H1 (cell line): ENCODE measurements around the gene NDC80. TPM values are rescaled to one million over a fixed set of nuclear protein-coding genes. Genes with fewer than 3 reads are reported as not detected.

Source experiments
- CTCF ChIA-PET: fragments of 300-600 bp; sonication (Branson Sonifier 250); formaldehyde crosslinking; loops from one replicate; lab custom pipeline; 2021; ENCODE audit not compliant: partially characterized antibody; lab: Charles Lee
- POLR2A ChIA-PET: fragments of 300-600 bp; sonication (Branson Sonifier 250); formaldehyde crosslinking; loops from one replicate; lab custom pipeline; 2021; ENCODE audit warnings: inconsistent platforms; ENCODE audit not compliant: partially characterized antibody; lab: Charles Lee
- DNase-seq, 2 experiments: peaks; one replicate each; pipeline versions ENCODE4 v3.0.0 to v3.0.0-alpha.2; 2010 to 2022; ENCODE audit warnings: low spot score in 2 of 2, low read depth in 1 of 2, mixed read lengths in 1 of 2
- FAIRE-seq: peaks from 2 replicates; lab custom pipeline; 2011; peaks lifted over from hg19 to GRCh38; lab: Jason Lieb, UNC
- H2AFZ ChIP-seq: 2 replicates; pipeline ENCODE4 v1.8.1; 2012; ENCODE audit warnings: low read length, inconsistent platforms
- H2AK5ac ChIP-seq: 2 replicates; pipeline ENCODE4 v1.6.1; 2013; ENCODE audit warnings: low read depth, low read length
- H2BK120ac ChIP-seq: replicated peaks from 2 replicates; pipeline ENCODE3; 2013; ENCODE audit warnings: low read depth, low read length, inconsistent platforms
- H2BK12ac ChIP-seq: 2 replicates; pipeline ENCODE4 v1.6.1; 2013; ENCODE audit warnings: low read depth, low read length
- H2BK15ac ChIP-seq: 2 replicates; pipeline ENCODE4 v1.6.1; 2013; ENCODE audit warnings: low read length
- H2BK20ac ChIP-seq: 2 replicates; pipeline ENCODE4 v1.6.1; 2013; ENCODE audit warnings: low read length
- H2BK5ac ChIP-seq: 2 replicates; pipeline ENCODE4 v1.6.1; 2013; ENCODE audit warnings: low read depth, low read length
- H3K14ac ChIP-seq: 2 replicates; pipeline ENCODE4 v1.6.1; 2013; ENCODE audit warnings: inconsistent platforms; ENCODE audit not compliant: insufficient read length
- H3K18ac ChIP-seq: 2 replicates; pipeline ENCODE4 v1.6.1; 2013; ENCODE audit warnings: low read length; ENCODE audit errors: extremely low read depth
- H3K23ac ChIP-seq: 2 replicates; pipeline ENCODE4 v1.6.1; 2013; ENCODE audit warnings: inconsistent platforms; ENCODE audit not compliant: insufficient read length
- H3K23me2 ChIP-seq: 2 replicates; pipeline ENCODE4 v1.6.1; 2013; ENCODE audit warnings: low read depth, low read length
- H3K27ac ChIP-seq: 2 replicates; pipeline ENCODE4 v1.6.1; 2011; ENCODE audit warnings: low read depth, low read length, inconsistent platforms
- H3K27me3 ChIP-seq, 4 experiments: replicated peaks in 1 of 4; 1 replicate in 1 of 4; 2 replicates in 3 of 4; pipeline versions ENCODE4 v1.6.1 to v1.8.1; 2011 to 2013; ENCODE audit warnings: low read length in 3 of 4, mild to moderate bottlenecking in 3 of 4, inconsistent platforms in 2 of 4, mixed read lengths in 2 of 4, moderate library complexity in 1 of 4; ENCODE audit not compliant: control insufficient read depth in 3 of 4, insufficient read depth in 3 of 4; ENCODE audit errors: extremely low read depth in 1 of 4
- H3K36me3 ChIP-seq, 4 experiments: 2 replicates each; pipeline versions ENCODE4 v1.6.1 to v1.8.1; 2011 to 2013; ENCODE audit warnings: mild to moderate bottlenecking in 4 of 4, low read length in 3 of 4, moderate library complexity in 2 of 4, control low read depth in 1 of 4, inconsistent platforms in 1 of 4; ENCODE audit not compliant: insufficient read depth in 4 of 4, control insufficient read depth in 2 of 4
- H3K4ac ChIP-seq: replicated peaks from 2 replicates; pipeline ENCODE3; 2013; ENCODE audit warnings: low read length, low read depth, mixed read lengths, inconsistent platforms; ENCODE audit not compliant: insufficient read length
- H3K4me1 ChIP-seq, 4 experiments: replicated peaks in 1 of 4; 1 replicate in 1 of 4; 2 replicates in 3 of 4; pipeline versions ENCODE4 v1.6.1 to v1.8.1; 2011 to 2013; ENCODE audit warnings: low read length in 3 of 4, inconsistent platforms in 2 of 4, mixed read lengths in 1 of 4; ENCODE audit not compliant: insufficient read depth in 4 of 4, control insufficient read depth in 3 of 4
- H3K4me2 ChIP-seq, 2 experiments: 2 replicates each; pipeline versions ENCODE4 v1.6.1 to v1.8.1; 2011 to 2013; ENCODE audit warnings: low read depth in 2 of 2, low read length in 2 of 2, control low read depth in 1 of 2, inconsistent platforms in 1 of 2, mild to moderate bottlenecking in 1 of 2; ENCODE audit not compliant: insufficient read depth in 1 of 2
- H3K4me3 ChIP-seq, 4 experiments: fragments of 200-600, 300-600 bp in 1 of 4; sonication (generic), shearing (Covaris generic), sonication (Bioruptor Twin) in 1 of 4; 2 replicates each; pipeline versions ENCODE4 v1.5.1 to v1.8.1; 2011 to 2016; ENCODE audit warnings: low read length in 4 of 4, low read depth in 3 of 4, control low read depth in 2 of 4, inconsistent platforms in 2 of 4, mild to moderate bottlenecking in 2 of 4, mixed read lengths in 1 of 4, moderate library complexity in 1 of 4; ENCODE audit not compliant: insufficient read depth in 2 of 4; ENCODE audit errors: extremely low read depth in 1 of 4
- H3K56ac ChIP-seq: replicated peaks from 2 replicates; pipeline ENCODE3; 2013; ENCODE audit warnings: low read depth, mild to moderate bottlenecking, mixed read lengths, low read length, inconsistent platforms; ENCODE audit not compliant: insufficient read length
- H3K79me1 ChIP-seq: 2 replicates; pipeline ENCODE4 v1.6.1; 2013; ENCODE audit warnings: low read depth, low read length, control low read depth
- H3K79me2 ChIP-seq, 2 experiments: 2 replicates each; pipeline versions ENCODE4 v1.6.1 to v1.8.1; 2012 to 2013; ENCODE audit warnings: low read length in 2 of 2, mild to moderate bottlenecking in 2 of 2, inconsistent platforms in 1 of 2; ENCODE audit not compliant: insufficient read depth in 2 of 2, control insufficient read depth in 1 of 2
- H3K9ac ChIP-seq, 4 experiments: replicated peaks in 1 of 4; 1 replicate in 1 of 4; 2 replicates in 3 of 4; pipeline versions ENCODE4 v1.6.1 to v1.8.1; 2011 to 2013; ENCODE audit warnings: low read depth in 3 of 4, low read length in 3 of 4, control low read depth in 2 of 4, mild to moderate bottlenecking in 2 of 4, moderate library complexity in 2 of 4, inconsistent platforms in 1 of 4; ENCODE audit errors: extremely low read depth in 1 of 4
- H3K9me3 ChIP-seq, 2 experiments: 2 replicates each; pipeline versions ENCODE4 v1.6.1 to v1.8.1; 2012 to 2013; ENCODE audit warnings: mild to moderate bottlenecking in 2 of 2, moderate library complexity in 2 of 2, control low read depth in 1 of 2, inconsistent platforms in 1 of 2, low read depth in 1 of 2, low read length in 1 of 2, mixed read lengths in 1 of 2; ENCODE audit not compliant: insufficient read depth in 2 of 2
- H4K20me1 ChIP-seq, 2 experiments: replicated peaks in 1 of 2; 2 replicates each; pipeline versions ENCODE3 to v1.8.1; 2011 to 2013; ENCODE audit warnings: inconsistent platforms in 2 of 2, low read length in 2 of 2, mild to moderate bottlenecking in 1 of 2; ENCODE audit not compliant: insufficient read depth in 2 of 2, control insufficient read depth in 1 of 2
- H4K5ac ChIP-seq: 2 replicates; pipeline ENCODE4 v1.6.1; 2013; ENCODE audit warnings: low read length, low read depth, mixed read lengths, inconsistent platforms; ENCODE audit not compliant: insufficient read length
- H4K8ac ChIP-seq: 2 replicates; pipeline ENCODE4 v1.8.0; 2013; ENCODE audit warnings: mild to moderate bottlenecking, moderate library complexity, low read length, inconsistent platforms; ENCODE audit not compliant: insufficient read depth; ENCODE audit errors: extremely low read depth
- H4K91ac ChIP-seq: replicated peaks from 2 replicates; pipeline ENCODE3; 2013; ENCODE audit warnings: low read length, mixed read lengths, inconsistent platforms; ENCODE audit not compliant: insufficient read length
- CBX8 ChIP-seq: fragments of 300-800, 300-1000 bp; sonication (generic); IDR thresholded peaks from 2 replicates; pipeline ENCODE4 v1.7.1; 2016; ENCODE audit warnings: low read depth, low read length, borderline replicate concordance
- CTCF ChIP-seq, 3 experiments: IDR thresholded peaks; 1 replicate in 2 of 3; 2 replicates in 1 of 3; pipeline versions ENCODE4 v1.5.1 to v1.6.1; 2011; ENCODE audit warnings: low read length in 3 of 3, mild to moderate bottlenecking in 3 of 3, inconsistent platforms in 2 of 3, low read depth in 1 of 3, moderate library complexity in 1 of 3; ENCODE audit not compliant: insufficient read depth in 1 of 3; ENCODE audit errors: control extremely low read depth in 1 of 3
- EZH2 ChIP-seq: fragments of 200-600 bp; sonication (generic); IDR thresholded peaks from 2 replicates; pipeline ENCODE4 v1.7.1; 2012; ENCODE audit warnings: low read depth, mild to moderate bottlenecking, moderate library complexity, low read length, inconsistent platforms; ENCODE audit not compliant: severe bottlenecking
- HDAC2 ChIP-seq, 2 experiments: fragments of 300-600 bp in 1 of 2; sonication (generic) in 1 of 2; IDR thresholded peaks; 2 replicates each; pipeline ENCODE4 v1.6.1; 2011 to 2012; ENCODE audit warnings: low read depth in 2 of 2, low read length in 2 of 2, mild to moderate bottlenecking in 2 of 2, moderate library complexity in 2 of 2, borderline replicate concordance in 1 of 2, inconsistent platforms in 1 of 2
- HDAC6 ChIP-seq: IDR thresholded peaks from one replicate; pipeline ENCODE4 v1.7.1; 2012; ENCODE audit warnings: low read depth, mild to moderate bottlenecking, inconsistent platforms, low read length, moderate library complexity
- TCF12 ChIP-seq: IDR thresholded peaks from 2 replicates; pipeline ENCODE4 v1.6.1; 2011; ENCODE audit warnings: low read depth, mild to moderate bottlenecking, low read length
- WGBS, 2 experiments: shearing (Covaris generic) in 1 of 2; methylation state at CpG; one replicate each; pipeline versions ENCODE4 v1.1.6 to v1.1.7; 2013 to 2015; ENCODE audit warnings: low lambda C conversion rate in 2 of 2, mixed read lengths in 2 of 2, inconsistent platforms in 1 of 2, low coverage in 1 of 2, missing lambda C conversion rate in 1 of 2; ENCODE audit not compliant: insufficient replicate concordance in 2 of 2, insufficient coverage in 1 of 2, insufficient read length in 1 of 2; ENCODE audit errors: extremely low coverage in 1 of 2, missing lambda C conversion rate in 1 of 2; 5-methylcytosine and 5-hydroxymethylcytosine counted together
- polyA plus RNA-seq, 7 experiments: library from polyadenylated mRNA; depleted of rRNA in 3 of 7; stranded (reverse) in 5 of 7; unstranded in 2 of 7; fragments of >200 nt in 5 of 7; fragments of 200-250 nt in 2 of 7; gene quantifications; 1 replicate in 5 of 7; 2 replicates in 1 of 7; 4 replicates in 1 of 7; pipeline versions ENCODE4 v1.2.1 to v1.2.3, GENCODE V29; 2011 to 2013; ENCODE audit warnings: missing spikeins in 2 of 7, mixed read lengths in 2 of 7
- total RNA-seq: library from RNA; stranded (reverse); fragmentation: NEBNext Ultra II Directional; extraction: Animal tissue kit (Norgen Biotek cat#: 25700); gene quantifications from 2 replicates; pipeline ENCODE4 v1.2.1, GENCODE V29; 2021

NDC80 gene
- total and polyA plus RNA-seq, 2 of the 8 experiments (the other 6 are each of a cell fraction or from before 2014, with no cell fraction given): 11.0 to 45.0 TPM

- Histone ChIP-seq H4K91ac (no peak overlapping the region), H3K23me2 (peaks cover 21% of the 10 kb centered on the region), H4K20me1 (peaks cover 8 to 12% of the 10 kb centered on the region in 2 experiments), H3K79me2 (peaks cover 0 to 30% of the 10 kb centered on the region in 2 experiments; a peak in 2 of 4 replicates), H3K4me1 (peaks cover 0 to 9% (median 4%) of the 10 kb centered on the region in 4 experiments; a peak in 5 of 7 replicates), H3K36me3 (no peaks in the 10 kb centered on the region), H3K27me3 (peaks cover 3 to 25% (median 22%) of the 10 kb centered on the region in 4 experiments), H3K4ac (no peak overlapping the region), H3K56ac (no peak overlapping the region), H3K4me2 (peak overlapping the region; percentile 91 to 92), H3K18ac (no peak overlapping the region), H4K8ac (no peak overlapping the region), H2AFZ (peak overlapping the region; percentile 66), H2BK5ac (no peak overlapping the region), H2BK20ac (no peak overlapping the region), H4K5ac (no peak overlapping the region), H3K14ac (no peak overlapping the region), H3K27ac (no peak overlapping the region), H3K23ac (no peak overlapping the region), H2BK12ac (0 out of 2 replicates have a peak overlapping the region, but pooled peaks have one; percentile 33), H2BK15ac (no peak overlapping the region), H3K9me3 (no peaks in the 10 kb centered on the region), H3K9ac (peak overlapping the region in 2 of 4 experiments; percentile 86 to 87; a peak in 4 of 7 replicates), H3K4me3 (peak overlapping the region; percentile 66 to 97 (median 86)), H2AK5ac (no peak overlapping the region), H2BK120ac (no peak overlapping the region), H3K79me1 (peaks cover 5% of the 10 kb centered on the region; the same call in 1 of the 2 replicates)
- WGBS, 2 experiments: 11% methylated on average over 13 of the region's 13 CpGs; no CpG with 5 or more reads in 1 of the 2 experiments
- CTCF ChIA-PET: no interaction called here
- DNase-seq (no peak), FAIRE-seq (no peak)
- TF ChIP-seq HDAC2 (IDR thresholded peaks at IDR 0.05; ENCODE audit: borderline replicate concordance in 1 of 2, low read depth in 2 of 2, low read length in 2 of 2) (no peak), CTCF (IDR thresholded peaks at IDR 0.05; ENCODE audit: control extremely low read depth in 1 of 3, insufficient read depth in 1 of 3, low read depth in 1 of 3, low read length in 3 of 3) (no peak), TCF12 (no peak), CBX8 (no peak), HDAC6 (no peak), EZH2 (peak; percentile 12)
- POLR2A ChIA-PET: interaction anchor here (0.8 to 1.1 kb wide), 3 partner anchors 26 to 258 kb away, joined by 3 to 4 read pairs (median 3); no protein-coding TSS in a partner anchor
Observed at GRCh38 chr18:2654169-2654927, 83.0 kb downstream of the NDC80 start.
